Measurements from ENCODE around the gene ADCY10.
"Not testable (repeated sequence)": the region's sequence is repeated elsewhere in the genome, so short reads cannot be mapped to it uniquely, and the experiment has no call there.

Gene ADCY10

DNA sequence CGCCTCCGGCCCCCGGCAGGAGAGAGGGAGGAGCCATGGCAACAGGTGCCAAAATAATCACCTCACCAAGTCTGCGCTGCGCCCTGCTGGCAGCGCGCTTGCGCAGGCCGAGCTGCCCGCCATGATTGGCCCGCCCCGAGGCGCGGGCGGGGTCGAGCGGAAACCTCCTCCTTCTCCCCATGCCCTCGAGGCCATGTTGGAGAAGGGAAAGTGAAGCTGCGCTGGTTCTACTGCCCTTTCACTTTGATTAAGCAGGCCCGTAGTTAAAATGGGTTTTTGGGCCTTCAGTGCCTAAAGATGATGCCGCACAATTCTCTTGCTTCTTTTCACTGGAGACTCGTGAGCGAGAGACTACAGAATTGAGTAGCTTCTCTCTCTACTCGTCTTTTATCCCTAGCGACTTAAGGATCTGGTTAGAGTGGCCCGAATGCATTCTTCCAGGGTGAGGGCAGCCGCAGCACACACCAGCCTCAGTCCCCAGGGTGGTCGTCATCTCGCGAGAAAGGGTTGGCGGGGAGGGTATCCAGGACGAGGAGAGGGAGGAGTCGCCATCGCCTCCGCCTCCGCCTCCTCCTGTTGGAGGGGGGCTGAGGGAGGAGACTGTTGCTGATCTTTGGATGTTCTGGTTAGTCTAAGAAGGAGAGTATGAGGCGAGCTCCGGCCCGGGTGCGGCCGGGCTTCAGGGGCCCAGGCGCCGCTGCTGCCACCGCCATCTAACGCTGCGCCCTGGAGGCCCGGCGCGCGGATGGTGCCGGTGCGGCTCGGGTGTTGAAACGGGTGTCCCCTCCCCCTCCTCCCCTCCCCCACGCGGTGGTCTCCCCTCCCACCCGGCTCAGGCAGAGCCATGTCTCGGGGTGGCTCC, 22.4 kb upstream of the ADCY10 start, which contains the start of gene DCAF6:
Gene DCAF6 (plus strand): TSS at position 616 of the 862 bp plus-strand sequence. CDS start 229 bp downstream, at position 845.
- DNase-seq (ENCODE audit: low read depth in 1 of 2, low spot score in 1 of 2) = peak; percentile 98 to 99
- in situ Hi-C loops (cut with HindIII; ENCODE audit: low pct_unique_long_range_greater_than_20kb, low sequenced_read_pairs) = no loop called here
- TF ChIP-seq JUND (IDR thresholded peaks at IDR 0.05; ENCODE audit: low read depth) = no peak

DNA sequence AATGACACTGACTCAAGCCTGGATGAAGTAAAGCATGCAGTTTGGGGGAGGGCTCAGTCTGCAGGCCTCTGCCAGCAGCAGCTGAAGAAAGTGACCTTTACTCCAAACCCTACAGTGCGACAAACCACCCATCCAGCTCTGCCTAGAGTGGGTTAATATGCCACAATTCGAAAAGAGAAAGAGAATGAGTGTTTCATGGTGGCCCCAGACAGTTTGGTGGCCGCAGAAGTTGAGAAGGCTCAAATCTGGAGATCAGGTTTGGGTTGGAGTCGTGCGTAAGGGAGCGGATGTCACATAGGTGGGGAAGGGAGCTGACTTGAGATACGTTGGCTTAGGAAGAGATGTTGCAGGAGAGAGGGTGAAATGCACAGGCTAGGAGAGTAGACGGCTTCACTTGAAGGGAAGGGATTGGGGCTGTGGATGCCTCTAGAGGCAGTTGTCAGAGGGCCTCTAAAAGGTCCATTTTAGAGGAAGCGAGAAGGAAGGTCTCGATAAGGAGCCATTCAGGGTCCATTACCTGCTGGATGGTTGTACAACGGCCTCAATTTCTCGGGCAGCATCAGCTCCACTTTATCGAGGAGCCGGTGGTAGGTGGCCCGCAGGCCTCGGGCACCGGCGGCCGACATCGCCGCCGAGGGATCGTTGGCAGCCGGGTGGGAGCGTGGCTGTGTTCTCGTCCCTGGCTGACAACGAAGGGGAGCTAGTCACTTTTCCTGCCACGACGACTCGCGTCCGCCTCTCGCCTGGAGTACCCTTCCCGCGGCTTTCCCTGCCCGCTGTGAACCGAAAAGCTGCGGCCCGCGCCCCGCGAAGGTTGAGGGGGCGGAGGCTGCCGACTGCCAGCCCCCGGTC, 21.5 kb upstream of the ADCY10 start:
- no peak for TF ChIP-seq JUND (IDR thresholded peaks at IDR 0.05; ENCODE audit: low read depth)
- DNase-seq (ENCODE audit: low read depth in 1 of 2, low spot score in 1 of 2) = peak; percentile 33 to 58
- in situ Hi-C loops (cut with HindIII; ENCODE audit: low pct_unique_long_range_greater_than_20kb, low sequenced_read_pairs) = no loop called here

GRCh38 chr1:167934426-167935215, 20.7 kb upstream of the ADCY10 start:
- DNase-seq (ENCODE audit: low read depth in 1 of 2, low spot score in 1 of 2) = no peak
- in situ Hi-C loops (cut with HindIII; ENCODE audit: low pct_unique_long_range_greater_than_20kb, low sequenced_read_pairs) = no loop called here
- no peak for TF ChIP-seq JUND (IDR thresholded peaks at IDR 0.05; ENCODE audit: low read depth)

DNA sequence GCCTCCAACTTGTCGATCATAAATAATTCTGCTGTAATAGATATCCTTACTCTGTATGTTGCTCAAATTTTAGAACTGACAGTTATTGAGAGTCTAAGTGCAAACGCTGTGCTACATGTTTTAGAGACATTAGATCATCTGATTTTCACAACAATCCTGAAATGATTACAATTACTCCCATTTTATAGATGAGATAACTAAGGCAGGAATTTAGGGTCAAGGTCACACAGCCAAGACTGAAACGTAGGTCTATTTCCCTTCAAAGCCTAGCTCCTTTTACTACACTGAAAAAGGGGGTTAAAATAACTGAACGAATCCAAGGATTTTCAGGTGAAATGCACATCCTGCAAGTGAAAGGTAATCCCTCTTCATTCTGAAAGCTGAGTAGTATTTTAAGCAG, 19.9 kb upstream of the ADCY10 start:
- in situ Hi-C loops (cut with HindIII; ENCODE audit: low pct_unique_long_range_greater_than_20kb, low sequenced_read_pairs) = no loop called here
- no peak for TF ChIP-seq JUND (IDR thresholded peaks at IDR 0.05; ENCODE audit: low read depth)

GRCh38 chr1:167929725-167930124, 15.8 kb upstream of the ADCY10 start:
- in situ Hi-C loops (cut with HindIII; ENCODE audit: low pct_unique_long_range_greater_than_20kb, low sequenced_read_pairs) = no loop called here
- TF ChIP-seq JUND (IDR thresholded peaks at IDR 0.05; ENCODE audit: low read depth) = no peak
- DNase-seq (ENCODE audit: low read depth in 1 of 2, low spot score in 1 of 2) = no peak

More for the DNA sequence above, 19.9 kb upstream of the ADCY10 start:
- DNase-seq (ENCODE audit: low read depth in 1 of 2, low spot score in 1 of 2) = no peak

- in situ Hi-C loops (cut with HindIII; ENCODE audit: low pct_unique_long_range_greater_than_20kb, low sequenced_read_pairs); DNase-seq (ENCODE audit: low read depth in 1 of 2, low spot score in 1 of 2): not testable (repeated sequence)
These were observed 15.0 kb upstream of the ADCY10 start for GRCh38 chr1:167928919-167929318.

DNA sequence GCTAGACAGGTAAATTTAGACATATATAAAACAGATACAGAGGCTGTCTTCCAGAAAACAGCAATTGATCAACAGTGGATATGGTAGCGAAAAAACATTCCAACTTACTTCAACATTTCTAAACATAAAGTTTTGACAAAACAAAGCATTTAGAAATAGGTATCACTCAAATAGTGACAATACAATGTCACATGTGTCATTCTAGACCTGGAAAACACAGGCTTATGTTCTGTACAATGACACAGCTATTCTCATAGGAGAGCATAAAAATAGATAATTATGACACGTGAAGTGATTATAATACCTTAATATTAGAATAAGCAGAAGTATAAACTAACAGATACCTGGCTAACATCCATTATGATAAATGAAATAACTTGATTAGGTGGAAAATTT, 14.5 kb upstream of the ADCY10 start:
- DNase-seq (ENCODE audit: low read depth in 1 of 2, low spot score in 1 of 2) = no peak
- in situ Hi-C loops (cut with HindIII; ENCODE audit: low pct_unique_long_range_greater_than_20kb, low sequenced_read_pairs) = no loop called here
- no peak for TF ChIP-seq JUND (IDR thresholded peaks at IDR 0.05; ENCODE audit: low read depth)

GRCh38 chr1:167927046-167927754, 13.3 kb upstream of the ADCY10 start:
- no peak for TF ChIP-seq JUND (IDR thresholded peaks at IDR 0.05; ENCODE audit: low read depth)
- DNase-seq (ENCODE audit: low read depth in 1 of 2, low spot score in 1 of 2) = peak in 1 of 2 experiments; percentile 30
- in situ Hi-C loops (cut with HindIII; ENCODE audit: low pct_unique_long_range_greater_than_20kb, low sequenced_read_pairs) = no loop called here

DNA sequence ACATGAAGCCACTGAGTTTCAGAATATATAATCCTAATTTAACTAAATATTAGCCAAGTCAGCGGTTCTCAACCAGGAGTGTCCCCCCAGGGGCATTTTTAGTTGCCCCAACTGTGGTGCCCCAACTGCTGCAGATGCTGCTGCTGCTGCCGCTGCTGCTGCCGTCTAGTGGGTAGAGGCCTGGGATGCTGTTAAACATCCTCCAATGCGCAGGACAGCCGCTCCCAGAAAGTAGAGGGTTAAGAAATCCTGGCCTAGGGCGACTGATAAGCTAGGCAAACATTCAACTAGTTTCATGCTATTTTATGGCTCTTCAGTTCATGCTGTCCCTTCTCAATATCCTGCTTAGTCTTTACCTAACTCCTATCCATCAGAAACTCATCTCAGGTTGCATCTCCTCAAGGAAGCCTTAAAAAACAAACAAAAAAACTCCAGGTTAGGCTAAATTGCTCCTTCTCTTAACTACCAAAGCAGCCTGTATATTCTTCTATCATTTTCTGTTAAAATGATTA, 12.6 kb upstream of the ADCY10 start:
- in situ Hi-C loops (cut with HindIII; ENCODE audit: low pct_unique_long_range_greater_than_20kb, low sequenced_read_pairs) = no loop called here
- TF ChIP-seq JUND (IDR thresholded peaks at IDR 0.05; ENCODE audit: low read depth) = no peak

DNA sequence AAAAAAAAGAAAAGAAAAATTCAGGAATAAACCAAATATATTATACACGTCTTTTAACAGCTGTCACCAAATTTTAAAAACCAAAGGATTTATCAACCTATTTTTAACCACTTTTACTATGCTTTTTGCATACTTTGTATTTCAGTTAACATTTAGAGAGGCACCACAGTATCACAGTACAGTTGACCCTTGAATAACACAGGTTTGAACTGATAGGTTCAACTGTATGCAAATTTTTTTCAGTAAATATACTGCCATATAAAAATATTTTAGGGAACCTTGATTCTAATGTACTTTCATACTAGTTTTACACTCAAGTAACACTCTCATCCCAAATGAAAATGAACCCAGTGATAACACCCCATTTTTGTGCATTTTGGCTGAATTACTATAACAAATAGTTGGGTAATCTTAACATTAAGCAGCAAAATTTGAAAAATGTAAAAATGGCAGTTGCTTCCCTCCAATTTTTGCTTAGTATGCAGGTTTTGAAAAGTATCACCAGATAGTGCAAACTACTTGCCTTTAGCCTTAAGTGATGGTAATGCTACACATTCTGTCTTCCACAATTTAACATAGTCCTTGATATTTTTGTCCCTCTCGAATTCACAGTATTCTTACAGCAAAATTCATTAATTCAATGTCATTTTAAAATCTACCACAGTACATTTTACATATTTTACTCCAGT, 10.8 kb upstream of the ADCY10 start:
- no peak for DNase-seq (ENCODE audit: low read depth in 1 of 2, low spot score in 1 of 2)
- no peak for TF ChIP-seq JUND (IDR thresholded peaks at IDR 0.05; ENCODE audit: low read depth)
- in situ Hi-C loops (cut with HindIII; ENCODE audit: low pct_unique_long_range_greater_than_20kb, low sequenced_read_pairs) = no loop called here

More for the DNA sequence above, 12.6 kb upstream of the ADCY10 start:
- DNase-seq (ENCODE audit: low read depth in 1 of 2, low spot score in 1 of 2) = peak in 1 of 2 experiments; percentile 65

GRCh38 chr1:167924102-167924501, 10.2 kb upstream of the ADCY10 start:
- in situ Hi-C loops (cut with HindIII; ENCODE audit: low pct_unique_long_range_greater_than_20kb, low sequenced_read_pairs) = no loop called here
- TF ChIP-seq JUND (IDR thresholded peaks at IDR 0.05; ENCODE audit: low read depth) = no peak

More at GRCh38 chr1:167924102-167924501, 10.2 kb upstream of the ADCY10 start:
- no peak for DNase-seq (ENCODE audit: low read depth in 1 of 2, low spot score in 1 of 2)

All from T47D (cell line).